ENCODE measurements around the gene PRXL2B.

- TF ChIP-seq FOXA1 (IDR thresholded peaks at IDR 0.05) = no peak
- no peak for TF ChIP-seq ARNT (IDR thresholded peaks at IDR 0.05)
These were observed 48.9 kb downstream of the PRXL2B start for GRCh38 chr1:2635361-2636010.

Data from HEK293T (cell line).